ENCODE data around the gene DPP6.
A peak's percentile ranks its signal among the peaks of the same experiment; 100 is the strongest.

Gene DPP6

DNA sequence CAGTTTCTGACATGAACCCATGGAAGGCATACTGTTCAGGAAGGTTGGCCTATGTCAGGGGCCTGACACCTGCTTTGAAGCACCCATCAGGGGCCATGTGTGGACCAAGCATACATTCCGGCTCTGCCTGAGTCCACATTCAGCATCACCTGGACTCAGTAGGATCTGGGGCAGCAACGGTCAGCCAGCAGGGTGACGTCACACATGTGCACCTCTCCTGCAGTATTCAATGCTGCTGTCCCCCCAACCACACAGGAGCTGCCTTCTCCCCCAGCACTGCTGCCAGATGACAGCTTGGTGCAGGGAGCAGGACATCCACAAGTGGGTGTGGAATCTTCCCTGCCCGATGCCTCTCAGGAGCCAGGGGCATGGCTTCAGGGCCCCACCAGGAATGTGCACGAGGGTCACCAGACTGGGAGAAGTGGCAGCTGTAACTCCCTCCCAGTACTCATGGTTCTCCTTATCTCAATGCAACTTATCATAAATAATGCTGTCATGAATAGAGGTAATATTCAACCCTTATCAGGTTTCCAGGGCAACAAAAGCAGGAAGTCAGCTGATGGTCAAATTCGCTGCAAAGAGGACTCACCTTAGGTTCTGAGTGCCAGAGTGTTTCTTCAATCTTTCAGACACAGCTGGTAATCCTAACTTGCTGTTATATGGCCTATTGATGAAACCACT is 657.8 kb downstream of the DPP6 start:
- DNase-seq (ENCODE audit: low read depth): no peak

DNA sequence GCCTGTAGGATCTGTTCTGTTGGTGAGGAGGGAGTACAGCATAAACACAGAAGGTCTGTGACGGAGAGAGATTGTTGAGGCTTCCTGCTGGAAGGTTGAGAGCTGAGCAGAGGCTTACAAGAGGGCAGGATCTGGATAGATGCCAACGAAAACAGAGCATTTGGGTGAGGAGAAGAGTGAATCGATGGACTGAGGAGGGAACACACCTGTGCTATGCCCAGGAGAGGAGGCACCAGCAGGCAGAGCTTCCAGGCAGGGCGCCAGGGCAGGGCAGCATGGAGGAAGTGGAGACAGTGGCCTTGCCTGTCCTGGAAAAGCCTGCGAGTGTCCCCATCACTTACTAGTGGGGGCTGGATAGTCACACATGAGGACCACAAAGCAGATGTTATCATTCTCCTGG is 667.8 kb downstream of the DPP6 start:
- no peak for DNase-seq (ENCODE audit: low read depth)

DNA sequence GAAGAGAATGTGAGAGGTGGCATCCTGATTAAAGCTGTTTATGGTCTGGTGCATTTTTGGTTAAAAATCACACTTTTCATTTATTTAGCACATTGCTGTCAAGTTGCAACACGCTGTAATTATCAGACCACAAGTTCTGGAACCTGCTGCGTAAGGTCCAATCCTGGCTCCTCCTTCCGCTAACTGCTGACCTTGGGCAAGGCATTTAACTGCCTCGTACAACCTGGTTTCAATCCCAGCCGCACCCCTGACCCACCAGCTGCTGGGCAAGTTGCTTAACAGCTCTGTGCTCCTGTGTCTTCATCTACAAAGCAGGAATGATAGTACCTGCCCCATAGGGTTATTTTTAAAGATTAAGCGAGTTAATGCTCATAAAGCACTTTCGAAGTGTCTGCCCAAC is 668.9 kb downstream of the DPP6 start:
- DNase-seq (ENCODE audit: low read depth): no peak

DNA sequence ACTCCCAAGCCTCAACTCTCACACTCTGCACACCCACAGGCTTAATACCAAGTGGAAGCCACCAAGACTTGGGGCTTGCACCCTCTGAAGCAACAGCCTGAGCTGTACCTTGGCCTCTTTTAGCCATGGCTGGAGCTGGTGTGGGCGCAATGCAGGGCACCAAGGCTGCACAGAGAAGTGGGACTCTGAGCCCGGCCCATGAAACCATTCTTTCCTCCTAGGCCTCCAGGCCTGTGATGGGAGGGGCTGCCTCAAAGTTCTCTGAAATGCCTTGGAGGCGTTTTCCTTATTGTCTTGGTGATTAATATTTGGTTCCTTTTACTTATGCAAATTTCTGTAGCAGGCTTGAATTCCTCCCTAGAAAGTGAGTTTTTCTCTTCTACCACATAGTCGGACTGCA is 674.2 kb downstream of the DPP6 start:
- no peak for DNase-seq (ENCODE audit: low read depth)

DNA sequence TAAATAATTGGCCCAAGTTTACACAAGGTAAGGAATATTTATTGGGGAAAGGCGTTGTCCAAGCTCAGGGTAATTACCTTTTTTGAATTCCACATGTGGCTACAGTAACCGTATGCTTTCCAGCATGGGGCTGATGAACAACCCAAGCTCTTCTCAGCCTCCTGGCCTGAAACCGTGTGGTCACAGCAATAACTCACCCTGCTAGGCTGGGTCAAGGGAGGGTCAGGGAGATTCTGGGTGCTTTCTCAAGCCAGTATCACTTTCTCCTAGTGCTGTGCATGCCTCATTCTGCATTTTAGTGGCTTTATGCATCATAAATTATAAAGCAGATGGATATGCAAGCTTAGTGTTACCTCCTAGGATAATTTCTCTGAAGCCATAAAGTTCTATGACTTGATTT is 676.9 kb downstream of the DPP6 start:
- no peak for DNase-seq (ENCODE audit: low read depth)

DNA sequence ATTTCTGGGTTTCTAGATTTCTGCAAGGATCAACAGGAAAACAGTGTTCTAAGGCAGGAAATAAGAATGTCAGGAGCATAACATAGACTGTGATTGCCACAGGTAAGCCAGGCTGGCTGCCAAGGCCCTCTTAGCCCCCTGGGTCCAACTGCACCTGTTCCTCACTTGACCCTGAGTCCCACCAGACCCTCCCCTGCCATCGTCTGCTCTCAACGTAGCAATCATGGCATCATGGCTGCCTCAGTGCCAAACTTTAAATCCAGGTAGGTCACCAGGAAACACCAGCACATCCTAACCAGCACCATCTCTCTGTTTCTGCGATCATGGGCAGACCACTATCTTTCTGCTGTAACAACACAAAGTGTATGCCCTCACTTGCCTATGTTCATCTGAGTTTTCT is 683.6 kb downstream of the DPP6 start:
- DNase-seq (ENCODE audit: low read depth): no peak

DNA sequence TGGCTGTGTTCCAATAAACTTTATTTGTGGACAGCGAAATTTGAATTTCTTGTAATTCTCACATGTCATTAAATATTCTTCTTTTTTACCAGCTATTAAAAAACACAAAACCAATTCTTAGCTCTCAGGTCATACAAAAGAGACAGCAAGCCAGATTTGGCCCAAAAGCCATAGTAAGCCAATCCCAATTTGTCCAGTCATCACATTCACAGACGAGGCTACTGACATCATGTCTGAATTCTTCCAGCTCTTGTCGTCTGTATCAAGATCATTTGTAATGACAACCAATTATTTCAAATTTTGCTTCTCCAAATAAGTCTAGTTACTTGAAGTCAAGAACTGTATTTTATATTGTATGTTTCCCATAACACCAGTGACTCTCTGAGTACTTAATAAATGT is 684.2 kb downstream of the DPP6 start:
- DNase-seq (ENCODE audit: low read depth): no peak

DNA sequence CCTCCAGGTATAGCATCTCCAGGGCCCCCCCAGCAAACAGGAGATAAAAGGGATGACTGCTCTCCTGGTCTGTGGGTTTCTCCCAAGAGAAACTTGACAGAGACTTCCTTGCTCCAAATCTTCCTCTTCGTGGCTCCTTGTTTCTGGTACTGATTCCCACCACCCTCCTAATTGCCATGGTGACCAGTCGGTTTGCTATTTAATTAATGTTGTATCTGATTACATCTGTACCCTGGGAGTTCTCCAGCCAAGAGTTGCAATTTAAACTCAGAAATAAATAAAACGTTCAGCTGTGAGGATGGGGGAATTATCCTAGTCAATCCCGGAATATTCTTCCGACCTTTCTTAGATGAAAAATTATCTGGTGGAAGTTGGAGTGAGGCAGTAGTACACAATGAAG is 686.0 kb downstream of the DPP6 start:
- no peak for DNase-seq (ENCODE audit: low read depth)

DNA sequence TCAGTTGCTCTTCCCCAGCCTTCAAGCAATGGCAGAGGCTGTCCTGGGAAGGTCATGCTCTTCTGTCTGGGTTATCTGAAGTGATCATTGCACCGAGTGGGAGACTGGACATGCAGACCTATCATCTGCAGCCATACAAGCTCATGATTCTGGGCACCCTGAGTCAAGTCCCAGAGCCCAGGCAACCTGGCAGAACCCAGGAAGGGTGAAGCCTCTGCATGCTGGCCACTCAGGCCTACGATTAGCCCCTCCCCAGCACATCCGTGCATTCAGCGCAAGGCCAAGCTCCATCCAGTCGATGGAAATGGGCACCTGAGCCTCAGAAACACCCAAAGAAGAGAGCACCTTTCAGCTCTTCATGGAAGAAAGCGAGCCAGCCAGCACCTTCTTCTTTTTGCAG is 688.9 kb downstream of the DPP6 start:
- DNase-seq (ENCODE audit: low read depth): no peak

DNA sequence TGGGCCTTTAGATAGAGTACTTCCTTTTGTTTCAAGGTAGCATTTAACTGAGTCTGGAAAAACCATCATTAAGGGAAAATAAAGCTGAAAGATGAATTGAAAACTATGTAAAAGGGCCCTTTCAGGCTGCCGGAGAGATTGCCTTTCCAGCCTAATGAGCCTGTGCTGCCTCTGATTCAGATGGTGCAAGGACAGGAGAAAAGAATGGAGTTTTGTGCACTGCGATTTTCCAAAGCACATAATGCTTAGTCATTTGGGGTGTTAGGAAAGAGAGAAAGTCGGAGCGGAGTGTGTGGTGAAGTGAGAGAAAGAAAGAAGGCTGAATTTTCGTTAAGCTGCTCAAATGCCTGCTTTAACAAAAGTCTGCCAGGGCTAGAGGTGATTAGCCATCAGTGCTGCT is 691.0 kb downstream of the DPP6 start:
- DNase-seq (ENCODE audit: low read depth): no peak

DNA sequence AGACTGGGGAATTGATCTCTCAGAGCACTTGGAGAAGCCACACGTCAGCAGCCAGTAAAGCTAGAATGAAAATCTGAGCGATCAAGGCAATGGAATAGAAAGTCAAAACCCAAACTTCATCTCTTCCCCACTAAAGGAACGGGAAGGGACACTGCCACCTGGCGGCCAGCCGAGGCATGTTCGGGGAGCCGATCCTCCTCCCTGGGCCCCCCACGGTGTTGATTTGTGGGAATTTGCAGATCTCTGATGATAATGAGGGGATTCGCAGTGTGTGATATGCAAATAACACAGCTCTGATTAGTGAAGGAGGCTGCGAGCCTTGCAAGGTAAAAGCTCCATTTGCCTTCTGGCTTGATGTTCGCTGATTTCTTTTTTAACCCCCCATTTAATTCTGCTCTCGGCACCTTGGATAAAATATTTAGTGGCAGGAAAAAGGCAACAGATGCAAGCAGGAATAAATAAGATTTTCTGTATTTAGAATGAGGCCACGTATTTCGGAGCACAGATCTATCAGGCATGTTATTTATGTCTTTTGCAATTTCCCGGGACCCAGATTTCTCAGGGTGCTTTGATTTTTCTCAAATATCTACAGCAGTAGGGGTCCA is 692.2 kb downstream of the DPP6 start:
- DNase-seq (ENCODE audit: low read depth): peak; percentile 4

DNA sequence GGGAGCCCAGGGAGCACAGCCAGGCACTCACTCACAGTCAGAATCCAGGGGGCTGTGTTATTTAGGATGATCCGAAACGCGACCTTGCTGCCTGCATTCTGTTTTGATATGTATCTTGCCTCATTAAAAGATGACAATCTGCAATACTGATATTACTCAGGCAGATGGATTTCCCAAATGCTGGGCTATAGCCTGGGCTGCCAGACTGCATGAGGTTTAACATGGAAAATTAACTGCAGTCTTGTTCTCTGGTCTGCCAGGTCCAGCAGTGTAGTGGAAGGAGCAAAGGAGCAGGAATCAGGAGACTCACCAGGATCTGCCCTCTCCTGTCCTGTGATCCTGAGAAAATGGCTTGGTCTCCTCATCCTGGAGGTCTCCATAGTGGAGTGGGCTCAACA is 692.7 kb downstream of the DPP6 start:
- no peak for DNase-seq (ENCODE audit: low read depth)

DNA sequence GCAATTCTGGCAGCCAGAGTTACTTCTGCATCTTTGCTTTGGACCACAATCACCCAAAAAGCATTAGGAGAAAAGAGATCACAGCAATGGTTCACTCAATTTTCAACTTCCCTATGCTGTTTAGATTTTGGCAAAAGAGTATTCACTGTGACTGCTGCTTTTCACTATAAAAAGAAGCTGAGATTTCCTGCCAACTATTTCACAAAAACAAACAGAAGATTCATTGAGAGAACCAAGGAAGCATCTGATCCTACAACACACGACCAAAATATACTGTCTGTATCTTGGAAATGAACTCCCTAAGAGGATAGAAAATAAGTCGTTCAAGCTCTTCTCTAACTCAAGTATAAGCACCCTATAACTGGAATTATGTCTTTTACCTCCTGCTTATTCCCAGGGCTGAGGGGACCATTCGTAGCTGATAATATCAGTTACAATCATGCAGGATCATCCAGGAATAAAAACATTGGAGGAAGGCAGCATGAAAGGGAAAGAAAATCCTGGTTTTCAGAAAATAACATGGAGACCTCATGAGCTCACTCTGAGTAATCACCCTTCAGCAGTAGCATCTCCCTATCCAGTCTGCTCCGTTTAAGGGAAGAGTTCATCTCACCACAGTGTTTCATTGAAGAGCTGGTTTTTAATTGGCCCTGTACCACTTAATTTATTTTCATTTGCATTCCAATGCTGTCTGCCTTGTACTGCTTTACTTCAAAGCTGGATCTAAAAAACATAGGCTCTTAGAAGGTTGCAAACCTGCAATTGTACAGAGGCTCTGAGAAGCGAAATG is 694.6 kb downstream of the DPP6 start:
- DNase-seq (ENCODE audit: low read depth): no peak

DNA sequence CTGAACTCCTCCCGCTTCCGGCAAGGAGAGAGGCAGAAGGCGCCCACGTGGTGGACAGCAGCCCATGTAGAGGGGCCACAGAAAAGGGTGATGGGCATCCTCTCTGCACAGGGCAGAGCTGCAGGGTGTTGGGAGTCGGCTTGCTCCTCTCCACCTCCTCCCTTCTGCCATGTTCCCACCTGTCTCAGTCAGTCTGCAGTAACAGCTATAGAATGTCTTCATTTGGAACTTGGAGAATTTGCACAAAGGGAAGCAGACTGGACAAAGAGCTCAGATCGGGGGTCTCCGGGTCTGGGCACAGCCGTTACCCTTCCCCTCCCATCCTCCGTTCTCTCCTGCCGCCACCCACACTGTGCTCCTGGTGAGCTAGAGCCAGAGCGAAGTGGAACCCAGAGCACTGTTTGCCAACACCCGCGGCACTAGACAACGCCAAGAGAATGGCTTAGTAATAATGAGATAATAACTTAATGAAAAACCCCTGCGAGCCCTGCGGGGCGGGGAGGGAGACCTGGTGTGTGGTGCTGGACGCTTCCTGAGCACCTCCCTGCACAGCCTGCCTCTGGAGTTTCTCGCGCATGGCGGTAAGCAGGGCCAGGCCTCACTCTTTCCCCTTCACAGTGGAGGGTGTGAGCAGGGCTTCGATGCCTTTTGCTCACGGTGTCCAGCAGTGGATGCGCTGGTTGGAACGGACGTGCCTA is 696.0 kb downstream of the DPP6 start:
- no peak for DNase-seq (ENCODE audit: low read depth)

DNA sequence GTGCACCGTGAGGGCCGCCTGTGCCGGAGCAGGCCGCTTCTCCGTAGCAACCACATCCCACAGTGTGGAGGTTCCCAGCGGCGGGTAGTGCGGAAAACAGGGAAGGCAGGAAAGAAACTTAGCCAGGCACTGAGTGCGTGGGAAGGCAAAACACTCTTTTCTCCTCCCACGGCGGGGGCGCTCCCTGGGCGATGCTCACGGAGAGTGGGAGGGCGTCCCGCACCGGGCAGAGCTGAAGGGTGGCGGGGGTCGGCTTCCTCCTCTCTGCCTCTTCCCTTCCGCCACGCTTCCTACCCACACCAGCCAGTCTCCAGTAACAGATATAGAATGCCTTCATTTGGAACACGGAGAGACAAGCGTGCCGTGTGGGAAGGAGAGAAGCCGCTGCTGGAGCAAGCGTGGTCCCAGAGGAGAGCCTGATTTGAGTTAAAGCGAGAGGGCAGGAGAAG is 698.2 kb downstream of the DPP6 start:
- DNase-seq (ENCODE audit: low read depth): no peak

DNA sequence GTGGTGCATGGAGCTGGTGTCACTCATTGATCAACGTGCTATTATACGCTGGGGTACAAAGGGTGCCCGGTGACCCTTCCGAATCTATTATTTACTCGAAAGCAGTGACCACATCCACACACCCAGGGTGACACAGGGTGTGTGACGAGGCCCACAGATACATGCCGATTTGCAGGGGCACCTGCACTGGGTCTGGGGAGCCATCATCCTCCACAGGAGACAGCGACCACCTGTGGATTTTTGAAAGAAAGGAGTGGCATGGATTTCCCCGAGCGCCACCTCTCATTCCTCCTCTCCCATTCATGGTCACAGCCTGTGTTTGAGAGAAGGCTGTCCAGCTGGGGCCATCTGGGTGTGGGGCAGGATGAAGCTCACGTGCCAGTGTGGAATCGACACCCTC is 701.0 kb downstream of the DPP6 start:
- no peak for DNase-seq (ENCODE audit: low read depth)

DNA sequence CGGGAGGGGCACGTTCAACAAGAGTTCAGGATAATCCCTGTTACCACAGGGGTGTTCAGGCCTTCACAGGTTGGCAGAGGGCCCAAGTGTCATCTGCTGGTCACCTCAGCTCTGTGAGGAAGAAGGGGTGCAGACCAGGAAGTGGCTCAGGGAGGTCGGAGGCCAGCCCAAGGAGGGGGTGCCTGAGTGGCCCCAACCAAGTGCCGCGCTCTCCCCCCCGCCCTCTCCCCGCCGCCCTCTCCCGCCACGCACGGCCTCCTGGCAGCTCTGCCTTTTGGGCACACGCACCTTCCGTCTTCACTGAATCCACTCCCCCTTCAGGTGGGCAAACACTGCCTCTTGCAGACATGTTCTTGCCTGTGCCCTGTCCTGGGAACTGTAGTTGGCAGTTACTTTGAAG is 705.6 kb downstream of the DPP6 start:
- DNase-seq (ENCODE audit: low read depth): no peak

DNA sequence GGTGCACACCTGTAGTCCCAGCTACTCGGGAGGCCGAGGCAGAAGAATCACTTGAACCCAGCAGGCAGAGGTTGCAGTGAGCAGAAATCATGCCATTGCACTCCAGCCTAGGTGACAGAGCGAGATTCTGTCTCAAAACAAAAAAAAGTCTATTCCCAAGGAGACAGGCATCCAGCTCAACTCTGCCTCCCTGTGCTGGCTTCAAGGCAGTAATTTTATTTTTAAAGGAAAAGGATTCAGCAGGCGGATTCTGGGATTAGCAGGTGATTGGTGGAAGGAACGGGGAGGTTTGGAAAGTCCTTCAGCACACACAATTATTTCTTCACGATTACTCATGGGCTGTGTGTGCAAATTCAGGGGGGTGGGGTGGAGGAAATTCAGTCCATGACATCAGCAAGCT is 707.8 kb downstream of the DPP6 start:
- no peak for DNase-seq (ENCODE audit: low read depth)

DNA sequence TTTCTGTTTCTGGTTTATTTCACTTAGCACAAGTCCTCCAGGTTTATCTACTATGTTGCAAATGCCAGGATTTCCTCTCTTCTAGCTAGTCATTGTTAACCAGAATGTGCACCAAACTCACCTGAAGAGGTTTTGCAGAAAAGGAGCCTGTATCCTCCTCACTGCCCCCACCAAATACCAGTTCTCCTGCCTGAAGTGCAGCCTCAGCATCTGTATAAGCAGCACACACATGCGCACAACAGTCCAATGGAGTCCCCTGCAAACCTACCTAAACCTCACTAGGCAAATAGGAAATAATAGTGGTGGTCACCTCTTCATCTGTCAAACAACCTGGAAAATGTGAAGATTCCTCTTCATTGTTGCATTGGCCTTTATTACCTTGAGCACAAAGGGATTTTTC is 712.9 kb downstream of the DPP6 start:
- no peak for DNase-seq (ENCODE audit: low read depth)

DNA sequence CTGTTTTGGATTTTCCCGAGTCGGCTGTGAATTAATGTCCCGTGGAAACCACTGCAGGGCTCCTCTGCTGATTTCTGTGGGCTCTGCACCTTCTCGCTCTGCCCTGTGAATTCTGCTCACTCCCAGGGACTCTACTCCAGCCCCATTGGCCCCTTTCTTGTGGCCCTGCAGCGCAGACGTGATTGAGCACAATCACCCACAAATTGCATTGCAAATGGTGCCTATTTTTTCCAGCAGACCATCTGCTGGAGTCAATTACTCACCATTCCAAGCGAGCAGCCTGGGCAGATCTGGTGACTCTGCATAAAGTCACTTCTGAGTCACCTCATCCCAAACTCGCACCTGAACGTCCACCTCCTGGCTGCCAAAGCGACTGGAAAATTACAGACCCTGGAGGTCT is 714.9 kb downstream of the DPP6 start:
- DNase-seq (ENCODE audit: low read depth): no peak

DNA sequence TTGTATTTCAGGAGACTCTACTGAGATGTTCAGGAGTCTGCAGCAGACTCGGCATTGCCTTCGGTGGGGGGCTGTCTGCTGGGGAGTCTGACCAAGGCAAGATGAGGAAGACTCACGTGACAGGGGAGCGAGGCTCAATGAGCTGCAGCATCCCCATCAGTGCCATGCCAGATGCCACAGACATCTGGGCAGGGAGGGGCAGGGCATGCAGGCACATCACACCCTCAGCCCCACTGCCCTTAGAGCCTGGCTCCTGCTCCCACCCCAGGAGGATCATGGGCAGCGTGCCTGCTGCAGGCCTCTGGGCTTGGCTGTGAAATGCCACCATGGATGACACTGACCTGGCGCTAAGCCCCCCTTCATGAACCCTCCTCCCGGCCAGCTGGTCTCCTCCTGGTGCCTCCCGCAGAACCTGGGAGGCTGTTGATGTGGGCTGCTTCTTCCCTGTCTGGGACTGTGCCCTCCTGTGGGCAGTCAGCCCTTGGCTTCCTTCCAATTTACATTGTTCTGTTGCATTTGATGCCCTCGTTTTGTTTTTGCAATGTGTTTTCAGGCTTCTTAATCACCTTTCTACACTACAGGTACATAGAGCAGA is 715.7 kb downstream of the DPP6 start:
- no peak for DNase-seq (ENCODE audit: low read depth)

DNA sequence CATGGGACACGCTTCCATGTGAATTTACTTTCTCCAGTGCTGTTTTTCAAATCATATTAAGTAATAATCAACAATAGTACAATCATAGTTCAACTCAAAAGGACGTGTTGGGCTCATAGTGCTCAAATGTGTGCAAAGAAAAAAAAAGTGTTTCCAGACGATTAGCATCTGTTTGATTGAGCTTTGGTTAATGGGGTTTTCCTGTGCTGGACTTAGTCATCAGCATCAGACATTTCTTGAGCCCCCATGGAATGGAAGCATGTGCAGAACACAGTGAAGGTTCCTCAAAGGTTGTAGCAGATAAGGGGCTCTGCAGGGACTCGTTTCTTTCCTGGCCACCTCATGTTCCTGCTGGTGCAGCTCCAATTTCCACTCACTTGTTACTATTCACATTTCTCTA is 716.8 kb downstream of the DPP6 start:
- no peak for DNase-seq (ENCODE audit: low read depth)

Data from activated T-cell treated with anti-CD3 and anti-CD28 coated beads for 24 hours (primary cell).